ENCODE results near the gene DEFB112. TPM values are rescaled to one million over a fixed set of nuclear protein-coding genes. Genes with fewer than 3 reads are reported as not detected.

DEFB112 gene
- total and polyA plus RNA-seq, 2 donors (not counting 1 experiment from before 2014, with no cell fraction given), result not detected

DNA sequence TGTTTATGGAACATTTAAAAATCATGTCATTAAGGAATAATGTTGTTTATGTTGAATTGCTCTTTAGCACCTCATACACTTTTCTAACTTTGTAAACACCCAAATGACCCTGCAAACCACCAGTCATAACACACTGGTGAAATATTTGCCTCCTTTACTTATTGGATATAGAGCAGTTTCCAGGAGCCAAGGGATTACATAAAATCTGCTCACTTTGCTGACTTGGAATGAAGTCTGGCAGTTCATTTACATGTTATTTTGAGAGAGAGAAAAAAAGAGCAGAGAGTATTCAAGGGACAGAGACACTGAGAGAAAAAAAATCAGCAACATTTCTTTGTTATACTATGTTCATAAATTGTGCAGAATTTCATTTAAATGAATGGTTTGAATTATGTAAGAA is 46.6 kb upstream of the DEFB112 start:
- no peak overlapping the region for H3K4me2 ChIP-seq (ENCODE audit: extremely low read depth, insufficient read depth, low read length)
- TF ChIP-seq EZH2 (IDR thresholded peaks at IDR 0.05; ENCODE audit: low read length, missing control alignments), result no peak
- TF ChIP-seq, protein P1, sequence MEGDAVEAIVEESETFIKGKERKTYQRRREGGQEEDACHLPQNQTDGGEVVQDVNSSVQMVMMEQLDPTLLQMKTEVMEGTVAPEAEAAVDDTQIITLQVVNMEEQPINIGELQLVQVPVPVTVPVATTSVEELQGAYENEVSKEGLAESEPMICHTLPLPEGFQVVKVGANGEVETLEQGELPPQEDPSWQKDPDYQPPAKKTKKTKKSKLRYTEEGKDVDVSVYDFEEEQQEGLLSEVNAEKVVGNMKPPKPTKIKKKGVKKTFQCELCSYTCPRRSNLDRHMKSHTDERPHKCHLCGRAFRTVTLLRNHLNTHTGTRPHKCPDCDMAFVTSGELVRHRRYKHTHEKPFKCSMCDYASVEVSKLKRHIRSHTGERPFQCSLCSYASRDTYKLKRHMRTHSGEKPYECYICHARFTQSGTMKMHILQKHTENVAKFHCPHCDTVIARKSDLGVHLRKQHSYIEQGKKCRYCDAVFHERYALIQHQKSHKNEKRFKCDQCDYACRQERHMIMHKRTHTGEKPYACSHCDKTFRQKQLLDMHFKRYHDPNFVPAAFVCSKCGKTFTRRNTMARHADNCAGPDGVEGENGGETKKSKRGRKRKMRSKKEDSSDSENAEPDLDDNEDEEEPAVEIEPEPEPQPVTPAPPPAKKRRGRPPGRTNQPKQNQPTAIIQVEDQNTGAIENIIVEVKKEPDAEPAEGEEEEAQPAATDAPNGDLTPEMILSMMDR (conservative IDR thresholded peaks at IDR 0.05 in 1 of 2, IDR thresholded peaks at IDR 0.05 in 1 of 2; ENCODE audit: low read depth in 1 of 2, low read length in 2 of 2), result no peak
- no peak overlapping the region for H3K27ac ChIP-seq (ENCODE audit: insufficient read depth, low read length)
- H3K4me1 ChIP-seq (ENCODE audit: control insufficient read depth, extremely low read depth, insufficient read depth, low read length), result no peaks in the 10 kb centered on the region
- H4K20me1 ChIP-seq (ENCODE audit: control insufficient read depth, extremely low read depth, insufficient read depth, low read length), result no peaks in the 10 kb centered on the region
- no peaks in the 10 kb centered on the region for H3K79me2 ChIP-seq (ENCODE audit: control insufficient read depth, insufficient read depth, low read length)
- H3K4me3 ChIP-seq (replicated peaks in 1 of 4; ENCODE audit: control extremely low read depth in 1 of 4, insufficient read depth in 1 of 4, low read depth in 3 of 4, low read length in 4 of 4), result no peak overlapping the region
- DNase-seq (ENCODE audit: low read depth in 2 of 2), result peak in 1 of 2 donors; percentile 59
- no peaks in the 10 kb centered on the region for H3K9me3 ChIP-seq (ENCODE audit: control insufficient read depth, insufficient read depth, low read depth, low read length)
- H3K27me3 ChIP-seq (ENCODE audit: control insufficient read depth, insufficient read depth, low read length), result no peaks in the 10 kb centered on the region
- H3K9ac ChIP-seq (ENCODE audit: insufficient read depth, low read length), result no peak overlapping the region
- no peaks in the 10 kb centered on the region for H3K36me3 ChIP-seq (ENCODE audit: control insufficient read depth, insufficient read depth, low read length)
- H2AFZ ChIP-seq (ENCODE audit: low read length), result no peak overlapping the region

DNA sequence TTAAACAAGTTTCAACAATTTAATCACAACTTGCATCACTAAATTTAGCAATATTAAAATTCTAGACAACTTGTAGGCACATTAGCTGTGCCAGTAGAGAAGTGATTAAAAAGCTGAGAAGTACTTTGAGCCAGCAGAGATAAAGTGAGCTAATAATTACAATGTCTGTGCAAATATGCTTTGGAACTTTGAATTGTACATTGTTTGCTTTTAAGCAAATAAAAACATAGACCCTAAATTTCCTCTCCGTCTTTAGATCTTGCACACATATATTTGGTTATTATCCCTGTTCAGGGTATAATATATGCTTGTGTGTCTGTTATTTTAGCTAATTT is 44.2 kb upstream of the DEFB112 start:
- DNase-seq (ENCODE audit: low read depth in 2 of 2), result no peak
- no peaks in the 10 kb centered on the region for H3K79me2 ChIP-seq (ENCODE audit: control insufficient read depth, insufficient read depth, low read length)
- H4K20me1 ChIP-seq (ENCODE audit: control insufficient read depth, extremely low read depth, insufficient read depth, low read length), result no peaks in the 10 kb centered on the region
- no peak overlapping the region for H3K4me2 ChIP-seq (ENCODE audit: extremely low read depth, insufficient read depth, low read length)
- H3K27ac ChIP-seq (ENCODE audit: insufficient read depth, low read length), result no peak overlapping the region
- no peak overlapping the region for H2AFZ ChIP-seq (ENCODE audit: low read length)
- no peak overlapping the region for H3K9ac ChIP-seq (ENCODE audit: insufficient read depth, low read length)
- H3K27me3 ChIP-seq (ENCODE audit: control insufficient read depth, insufficient read depth, low read length), result no peaks in the 10 kb centered on the region
- no peak overlapping the region for H3K4me3 ChIP-seq (replicated peaks in 1 of 4; ENCODE audit: control extremely low read depth in 1 of 4, insufficient read depth in 1 of 4, low read depth in 3 of 4, low read length in 4 of 4)
- no peaks in the 10 kb centered on the region for H3K9me3 ChIP-seq (ENCODE audit: control insufficient read depth, insufficient read depth, low read depth, low read length)
- no peaks in the 10 kb centered on the region for H3K4me1 ChIP-seq (ENCODE audit: control insufficient read depth, extremely low read depth, insufficient read depth, low read length)
- no peak for TF ChIP-seq EZH2 (IDR thresholded peaks at IDR 0.05; ENCODE audit: low read length, missing control alignments)
- TF ChIP-seq, protein P1 (conservative IDR thresholded peaks at IDR 0.05 in 1 of 2, IDR thresholded peaks at IDR 0.05 in 1 of 2; ENCODE audit: low read depth in 1 of 2, low read length in 2 of 2), result no peak
- no peaks in the 10 kb centered on the region for H3K36me3 ChIP-seq (ENCODE audit: control insufficient read depth, insufficient read depth, low read length)

DNA sequence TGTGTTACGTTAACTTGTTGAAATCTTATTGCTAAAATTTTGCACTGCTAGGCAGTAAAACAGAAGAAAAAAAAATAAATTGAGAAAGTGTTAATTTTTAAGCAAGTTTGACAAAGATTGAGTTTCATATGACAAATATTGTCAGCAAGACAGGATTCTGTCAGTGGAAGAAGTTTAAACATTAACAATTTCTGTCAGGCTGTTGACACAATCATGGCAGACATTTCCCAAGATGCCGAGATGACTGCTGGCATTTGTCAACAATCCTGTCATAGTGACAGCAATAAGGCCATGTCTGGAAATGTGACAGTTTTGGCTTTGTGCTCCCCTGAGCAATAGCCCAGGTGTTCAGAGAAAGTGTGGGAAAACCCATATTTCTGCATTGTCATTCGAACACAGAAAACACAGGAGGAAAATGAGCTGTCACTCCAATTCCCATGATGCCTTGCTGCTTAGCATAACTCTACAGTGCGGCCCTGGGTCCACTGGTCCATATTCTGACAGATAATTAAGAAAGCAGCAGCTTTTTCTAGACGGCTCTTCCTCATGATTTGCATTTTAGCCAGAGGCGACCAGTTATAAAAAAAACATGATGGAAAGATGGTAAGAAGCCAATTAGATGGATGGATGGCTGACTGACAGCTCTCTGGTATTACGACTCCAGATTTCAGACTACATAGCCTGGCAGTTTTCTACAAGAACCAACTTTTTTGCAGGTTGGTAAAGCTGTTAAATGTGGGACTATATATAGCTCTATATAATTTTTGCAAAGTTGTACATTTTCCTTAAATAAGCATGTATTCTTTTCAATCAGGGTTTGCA is 43.6 kb upstream of the DEFB112 start:
- H3K4me2 ChIP-seq (ENCODE audit: extremely low read depth, insufficient read depth, low read length), result no peak overlapping the region
- H3K27ac ChIP-seq (ENCODE audit: insufficient read depth, low read length), result no peak overlapping the region
- no peaks in the 10 kb centered on the region for H3K27me3 ChIP-seq (ENCODE audit: control insufficient read depth, insufficient read depth, low read length)
- no peak overlapping the region for H2AFZ ChIP-seq (ENCODE audit: low read length)
- H3K9me3 ChIP-seq (ENCODE audit: control insufficient read depth, insufficient read depth, low read depth, low read length), result no peaks in the 10 kb centered on the region
- no peaks in the 10 kb centered on the region for H3K79me2 ChIP-seq (ENCODE audit: control insufficient read depth, insufficient read depth, low read length)
- H3K9ac ChIP-seq (ENCODE audit: insufficient read depth, low read length), result no peak overlapping the region
- H3K4me3 ChIP-seq (replicated peaks in 1 of 4; ENCODE audit: control extremely low read depth in 1 of 4, insufficient read depth in 1 of 4, low read depth in 3 of 4, low read length in 4 of 4), result no peak overlapping the region
- no peak for DNase-seq (ENCODE audit: low read depth in 2 of 2)
- H3K4me1 ChIP-seq (ENCODE audit: control insufficient read depth, extremely low read depth, insufficient read depth, low read length), result no peaks in the 10 kb centered on the region
- no peaks in the 10 kb centered on the region for H4K20me1 ChIP-seq (ENCODE audit: control insufficient read depth, extremely low read depth, insufficient read depth, low read length)
- H3K36me3 ChIP-seq (ENCODE audit: control insufficient read depth, insufficient read depth, low read length), result no peaks in the 10 kb centered on the region
- TF ChIP-seq EZH2 (IDR thresholded peaks at IDR 0.05; ENCODE audit: low read length, missing control alignments), result no peak
- TF ChIP-seq, protein P1 (conservative IDR thresholded peaks at IDR 0.05 in 1 of 2, IDR thresholded peaks at IDR 0.05 in 1 of 2; ENCODE audit: low read depth in 1 of 2, low read length in 2 of 2), result no peak
